ENCODE results near the gene TSC22D3. TPM values are rescaled to one million over a fixed set of nuclear protein-coding genes. Genes with fewer than 3 reads are reported as not detected.
"Not testable (repeated sequence)": the region's sequence is repeated elsewhere in the genome, so short reads cannot be mapped to it uniquely, and the experiment has no call there.

The TSC22D3 gene
- polyA plus RNA-seq, 1 of the 3 experiments (the other 2 are of a cell fraction): 9.2 TPM

DNA sequence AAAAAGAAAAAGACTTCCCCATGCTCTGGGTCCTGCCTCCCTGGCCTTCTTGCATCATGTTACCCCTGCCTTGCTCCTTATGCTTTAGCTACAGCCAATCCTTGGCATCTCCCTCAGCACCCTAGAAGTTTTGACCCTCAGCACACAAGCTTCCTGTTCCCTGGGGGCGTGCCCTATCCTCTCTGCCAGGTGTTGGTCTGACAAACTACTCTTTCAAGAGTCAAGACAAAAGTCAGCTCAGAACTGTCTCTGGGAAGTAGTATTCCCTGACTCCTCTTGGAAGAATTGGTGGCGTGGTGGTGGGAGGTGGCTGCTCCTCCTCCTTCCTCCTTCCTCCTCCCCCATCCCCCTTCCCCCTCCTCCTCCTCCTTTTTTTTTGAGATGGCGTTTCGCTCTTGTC is 106.3 kb downstream of the TSC22D3 start:
- DNase-seq: no peak
- no peak overlapping the region for H3K9ac ChIP-seq
- H3K4me2 ChIP-seq: no peak overlapping the region
- H2AFZ ChIP-seq (ENCODE audit: low read depth): no peak overlapping the region
- no peaks in the 10 kb centered on the region for H4K20me1 ChIP-seq (ENCODE audit: insufficient read depth)
- POLR2A ChIA-PET: no interaction called here
- no peaks in the 10 kb centered on the region for H3K36me3 ChIP-seq (replicated peaks in 1 of 2; ENCODE audit: control insufficient read depth in 1 of 2, insufficient read depth in 2 of 2, low read length in 1 of 2)
- no peak overlapping the region for H3K4me3 ChIP-seq (ENCODE audit: low read depth in 2 of 2, low read length in 1 of 2)
- peaks cover 4% of the 10 kb centered on the region; the same call in 1 of the 2 replicates for H3K27me3 ChIP-seq (ENCODE audit: insufficient read depth)
- H3K27ac ChIP-seq (ENCODE audit: low read depth in 2 of 2, low read length in 1 of 2): no peak overlapping the region
- H3K79me2 ChIP-seq (ENCODE audit: insufficient read depth): no peaks in the 10 kb centered on the region
- no peaks in the 10 kb centered on the region for H3K9me2 ChIP-seq
- H3K9me3 ChIP-seq: no peaks in the 10 kb centered on the region
- TF ChIP-seq EP300 (IDR thresholded peaks at IDR 0.05; ENCODE audit: borderline replicate concordance in 1 of 2, low read depth in 1 of 2, low read length in 1 of 2): no peak
- TF ChIP-seq RFX5 (IDR thresholded peaks at IDR 0.05; ENCODE audit: low read length): no peak
- H3F3A ChIP-seq (replicated peaks; ENCODE audit: insufficient read depth): no peaks in the 10 kb centered on the region
- CTCF ChIA-PET: interaction anchor here (1.3 to 2.4 kb wide), 3 partner anchors 8 to 10 kb away, joined by 6 to 10 read pairs (median 6); no protein-coding TSS in a partner anchor
- H3K4me1 ChIP-seq (ENCODE audit: control insufficient read depth in 1 of 2, insufficient read depth in 2 of 2, low read depth in 1 of 2, low read length in 1 of 2): no peaks in the 10 kb centered on the region
- WGBS (ENCODE audit: low lambda C conversion rate): 49% methylated on average over 4 of the region's 4 CpGs

DNA sequence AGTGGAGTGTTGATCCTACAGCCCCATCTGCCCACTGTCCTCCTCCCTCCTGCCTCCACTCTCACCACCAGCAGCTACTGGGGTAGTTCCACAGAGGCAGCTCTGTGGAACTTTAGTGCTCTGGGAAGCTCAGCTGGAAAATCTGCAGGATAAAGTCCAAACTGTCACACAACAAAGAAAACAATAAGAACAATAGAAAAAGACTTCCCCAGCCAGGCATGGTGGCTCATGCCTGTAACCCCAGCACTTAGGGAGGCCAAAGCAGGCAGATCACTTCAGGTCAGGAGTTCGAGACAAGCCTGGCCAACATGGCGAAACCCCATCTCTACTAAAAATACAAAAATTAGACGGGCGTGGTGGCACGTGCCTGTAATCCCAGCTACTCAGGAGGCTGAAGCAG is 106.9 kb downstream of the TSC22D3 start:
- POLR2A ChIA-PET: not testable (repeated sequence)
- CTCF ChIA-PET: interaction anchor here (1.3 to 1.5 kb wide), 2 partner anchors 9 kb away, joined by 6 read pairs; no protein-coding TSS in a partner anchor
- WGBS (ENCODE audit: low lambda C conversion rate): 57% methylated on average over 5 of the region's 5 CpGs

DNA sequence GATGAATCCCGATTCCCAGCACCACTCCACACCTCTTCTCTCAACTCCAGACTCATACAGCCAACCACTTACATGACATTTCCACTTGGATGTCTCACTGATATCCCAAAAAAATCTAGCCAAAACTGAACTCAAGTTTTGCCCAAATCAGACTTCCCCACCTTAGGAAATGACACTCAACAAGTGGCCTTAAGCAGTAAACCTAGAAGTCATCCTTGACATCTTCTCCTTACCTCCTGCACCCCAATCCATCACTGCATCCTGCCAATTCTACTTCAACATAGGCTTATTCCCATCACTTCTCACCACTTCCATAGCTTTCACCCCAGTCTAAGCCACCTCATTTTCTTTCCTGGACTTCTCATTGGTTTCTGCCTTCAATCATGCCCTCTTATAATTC is 108.2 kb downstream of the TSC22D3 start:
- Histone ChIP-seq H3F3A (replicated peaks; ENCODE audit: insufficient read depth) (no peaks in the 10 kb centered on the region), H3K4me2 (no peak overlapping the region), H3K9me3 (no peaks in the 10 kb centered on the region), H3K9ac (no peak overlapping the region), H3K36me3 (replicated peaks in 1 of 2; ENCODE audit: control insufficient read depth in 1 of 2, insufficient read depth in 2 of 2, low read length in 1 of 2) (no peaks in the 10 kb centered on the region), H3K27ac (ENCODE audit: low read depth in 2 of 2, low read length in 1 of 2) (no peak overlapping the region), H3K27me3 (ENCODE audit: insufficient read depth) (peaks cover 4% of the 10 kb centered on the region; the same call in 1 of the 2 replicates), H3K4me1 (ENCODE audit: control insufficient read depth in 1 of 2, insufficient read depth in 2 of 2, low read depth in 1 of 2, low read length in 1 of 2) (no peaks in the 10 kb centered on the region), H3K4me3 (ENCODE audit: low read depth in 2 of 2, low read length in 1 of 2) (no peak overlapping the region), H4K20me1 (ENCODE audit: insufficient read depth) (no peaks in the 10 kb centered on the region), H3K79me2 (ENCODE audit: insufficient read depth) (no peaks in the 10 kb centered on the region), H3K9me2 (no peaks in the 10 kb centered on the region), H2AFZ (ENCODE audit: low read depth) (no peak overlapping the region)
- DNase-seq: no peak
- ChIA-PET CTCF (interaction anchor here (2.3 kb wide), 1 partner anchor 109 kb away, joined by 12 read pairs; the partner anchor contains the start of gene NCBP2L), POLR2A (no interaction called here)
- 44% methylated on average over 1 of the region's 1 CpG for WGBS (ENCODE audit: low lambda C conversion rate)
- no peak for TF ChIP-seq FOXJ3 (CRISPR knock-in tag; IDR thresholded peaks at IDR 0.05)
- TF ChIP-seq EP300 (IDR thresholded peaks at IDR 0.05; ENCODE audit: borderline replicate concordance in 1 of 2, low read depth in 1 of 2, low read length in 1 of 2): no peak
- TF ChIP-seq, protein P1, sequence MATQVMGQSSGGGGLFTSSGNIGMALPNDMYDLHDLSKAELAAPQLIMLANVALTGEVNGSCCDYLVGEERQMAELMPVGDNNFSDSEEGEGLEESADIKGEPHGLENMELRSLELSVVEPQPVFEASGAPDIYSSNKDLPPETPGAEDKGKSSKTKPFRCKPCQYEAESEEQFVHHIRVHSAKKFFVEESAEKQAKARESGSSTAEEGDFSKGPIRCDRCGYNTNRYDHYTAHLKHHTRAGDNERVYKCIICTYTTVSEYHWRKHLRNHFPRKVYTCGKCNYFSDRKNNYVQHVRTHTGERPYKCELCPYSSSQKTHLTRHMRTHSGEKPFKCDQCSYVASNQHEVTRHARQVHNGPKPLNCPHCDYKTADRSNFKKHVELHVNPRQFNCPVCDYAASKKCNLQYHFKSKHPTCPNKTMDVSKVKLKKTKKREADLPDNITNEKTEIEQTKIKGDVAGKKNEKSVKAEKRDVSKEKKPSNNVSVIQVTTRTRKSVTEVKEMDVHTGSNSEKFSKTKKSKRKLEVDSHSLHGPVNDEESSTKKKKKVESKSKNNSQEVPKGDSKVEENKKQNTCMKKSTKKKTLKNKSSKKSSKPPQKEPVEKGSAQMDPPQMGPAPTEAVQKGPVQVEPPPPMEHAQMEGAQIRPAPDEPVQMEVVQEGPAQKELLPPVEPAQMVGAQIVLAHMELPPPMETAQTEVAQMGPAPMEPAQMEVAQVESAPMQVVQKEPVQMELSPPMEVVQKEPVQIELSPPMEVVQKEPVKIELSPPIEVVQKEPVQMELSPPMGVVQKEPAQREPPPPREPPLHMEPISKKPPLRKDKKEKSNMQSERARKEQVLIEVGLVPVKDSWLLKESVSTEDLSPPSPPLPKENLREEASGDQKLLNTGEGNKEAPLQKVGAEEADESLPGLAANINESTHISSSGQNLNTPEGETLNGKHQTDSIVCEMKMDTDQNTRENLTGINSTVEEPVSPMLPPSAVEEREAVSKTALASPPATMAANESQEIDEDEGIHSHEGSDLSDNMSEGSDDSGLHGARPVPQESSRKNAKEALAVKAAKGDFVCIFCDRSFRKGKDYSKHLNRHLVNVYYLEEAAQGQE (IDR thresholded peaks at IDR 0.05; ENCODE audit: low read depth, low read length): no peak
- TF ChIP-seq EZH2phosphoT487 (IDR thresholded peaks at IDR 0.05; ENCODE audit: borderline replicate concordance, low read depth): no peak
- TF ChIP-seq RCOR1 (IDR thresholded peaks at IDR 0.05; ENCODE audit: low read length): no peak

More for the DNA sequence above, 106.9 kb downstream of the TSC22D3 start:
- not testable (repeated sequence) for H3K4me2 ChIP-seq; H3K79me2 ChIP-seq (ENCODE audit: insufficient read depth); H3K9me2 ChIP-seq; H3K27me3 ChIP-seq (ENCODE audit: insufficient read depth); H3K9ac ChIP-seq; H3K4me1 ChIP-seq (ENCODE audit: control insufficient read depth in 1 of 2, insufficient read depth in 2 of 2, low read depth in 1 of 2, low read length in 1 of 2); H2AFZ ChIP-seq (ENCODE audit: low read depth); H3F3A ChIP-seq (replicated peaks; ENCODE audit: insufficient read depth); H3K27ac ChIP-seq (ENCODE audit: low read depth in 2 of 2, low read length in 1 of 2); H3K36me3 ChIP-seq (replicated peaks in 1 of 2; ENCODE audit: control insufficient read depth in 1 of 2, insufficient read depth in 2 of 2, low read length in 1 of 2); H4K20me1 ChIP-seq (ENCODE audit: insufficient read depth); H3K9me3 ChIP-seq; H3K4me3 ChIP-seq (ENCODE audit: low read depth in 2 of 2, low read length in 1 of 2); DNase-seq

All from SK-N-SH (cell line).